Inflammatory macrophage treated with lipopolysaccharide for 1 hour (primary cell): ENCODE measurements around the gene DPEP3.
A peak's percentile ranks its signal among the peaks of the same experiment; 100 is the strongest.
"Not testable (repeated sequence)": the region's sequence is repeated elsewhere in the genome, so short reads cannot be mapped to it uniquely, and the experiment has no call there.

ENCODE experiments used
- DNase-seq, 2 donors: peaks; one replicate each; pipeline ENCODE4 v3.0.0-alpha.2; 2020 to 2022

Gene DPEP3

GRCh38 chr16:67993207-67994039 lies 13.1 kb upstream of the DPEP3 start:
- DNase-seq: peak; percentile 85 to 87

- no peak for DNase-seq
Observed at GRCh38 chr16:67992661-67993206, 12.4 kb upstream of the DPEP3 start.

GRCh38 chr16:67990018-67990386 lies 9.7 kb upstream of the DPEP3 start:
- no peak for DNase-seq

GRCh38 chr16:67989322-67990017 lies 9.2 kb upstream of the DPEP3 start:
- no peak for DNase-seq

- no peak for DNase-seq
Observed at GRCh38 chr16:67988675-67989074, 8.4 kb upstream of the DPEP3 start.

- DNase-seq: no peak
Observed at GRCh38 chr16:67987460-67988160, 7.3 kb upstream of the DPEP3 start.

- no peak for DNase-seq
Observed at GRCh38 chr16:67986949-67987348, 6.7 kb upstream of the DPEP3 start.

GRCh38 chr16:67982011-67982696 lies 1.9 kb upstream of the DPEP3 start:
- DNase-seq: no peak

GRCh38 chr16:67977469-67978227 lies 2.7 kb downstream of the DPEP3 start:
- DNase-seq: no peak

GRCh38 chr16:67977005-67977404 lies 3.3 kb downstream of the DPEP3 start:
- no peak for DNase-seq

- no peak for DNase-seq
Observed at GRCh38 chr16:67976205-67976604, 4.1 kb downstream of the DPEP3 start.

GRCh38 chr16:67975321-67976105 lies 4.8 kb downstream of the DPEP3 start:
- DNase-seq: no peak

GRCh38 chr16:67972285-67972684 lies 8.0 kb downstream of the DPEP3 start:
- not testable (repeated sequence) for DNase-seq

- no peak for DNase-seq
Observed at GRCh38 chr16:67971111-67971510, 9.2 kb downstream of the DPEP3 start.

- DNase-seq: peak in 1 of 2 donors; percentile 22
Observed at GRCh38 chr16:67969254-67970039, 10.9 kb downstream of the DPEP3 start.

GRCh38 chr16:67968400-67969253 lies 11.7 kb downstream of the DPEP3 start, which contains the start of gene SLC12A4:
TSS of gene SLC12A4 (minus strand) at chr16:67968637. CDS start at chr16:67968553, 84 bp downstream.
- peak; percentile 68 to 71 for DNase-seq

GRCh38 chr16:67967958-67968399 lies 12.3 kb downstream of the DPEP3 start:
- peak; percentile 10 to 22 for DNase-seq

GRCh38 chr16:67967183-67967957 lies 12.9 kb downstream of the DPEP3 start:
- no peak for DNase-seq
